HG03064 (cell line): ENCODE results near the gene DCTN2.

Experiments used
- ATAC-seq: cut with Tn5 transposase; IDR thresholded peaks from one replicate; pipeline ENCODE4 v1.9.1; 2021; ENCODE audit warnings: low read depth; ENCODE audit not compliant: unreplicated experiment

The DCTN2 gene

DNA sequence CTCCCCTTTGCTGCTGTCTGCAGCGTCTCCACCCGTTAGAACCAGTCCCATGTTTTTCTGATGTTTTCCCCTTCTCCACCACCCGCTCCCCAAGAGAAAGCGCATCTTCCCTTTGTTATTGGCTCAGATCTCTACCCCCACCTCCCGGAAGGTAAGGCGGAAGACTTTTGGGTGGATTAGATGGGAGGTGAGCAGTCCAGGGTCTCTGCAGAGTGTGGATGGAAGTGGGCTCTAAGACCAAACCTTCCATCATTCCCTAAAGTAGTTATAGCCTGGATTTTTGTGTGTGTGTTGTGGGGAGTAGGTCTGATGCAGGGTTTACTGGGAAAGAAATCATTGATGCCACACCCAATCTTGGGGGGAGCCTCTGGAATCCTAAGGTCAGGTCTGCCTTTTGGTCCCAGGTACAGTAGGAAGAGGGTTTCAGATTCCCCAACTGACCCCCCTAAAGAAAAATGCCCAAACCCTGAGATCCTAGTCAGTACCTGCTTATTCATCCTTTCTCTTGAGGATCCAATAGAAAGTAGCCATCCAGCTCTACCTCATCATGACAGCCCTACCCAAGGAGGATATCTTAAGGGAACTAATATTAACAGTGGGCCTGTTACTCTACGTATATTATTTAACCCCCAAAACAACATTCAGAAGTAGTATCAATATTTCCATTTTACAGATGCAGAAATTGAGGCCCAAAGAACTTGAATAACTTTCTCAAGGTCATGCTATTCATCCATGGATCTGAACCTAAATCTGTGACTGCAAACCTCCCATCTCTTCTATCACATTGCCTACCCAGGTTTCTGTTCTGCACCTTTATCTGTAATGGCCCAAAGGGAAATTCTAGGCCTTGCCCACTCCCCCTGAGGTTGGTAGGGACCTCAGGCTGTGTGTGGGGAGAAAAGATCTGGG lies 3.9 kb upstream of the DCTN2 start:
- no peak for ATAC-seq

DNA sequence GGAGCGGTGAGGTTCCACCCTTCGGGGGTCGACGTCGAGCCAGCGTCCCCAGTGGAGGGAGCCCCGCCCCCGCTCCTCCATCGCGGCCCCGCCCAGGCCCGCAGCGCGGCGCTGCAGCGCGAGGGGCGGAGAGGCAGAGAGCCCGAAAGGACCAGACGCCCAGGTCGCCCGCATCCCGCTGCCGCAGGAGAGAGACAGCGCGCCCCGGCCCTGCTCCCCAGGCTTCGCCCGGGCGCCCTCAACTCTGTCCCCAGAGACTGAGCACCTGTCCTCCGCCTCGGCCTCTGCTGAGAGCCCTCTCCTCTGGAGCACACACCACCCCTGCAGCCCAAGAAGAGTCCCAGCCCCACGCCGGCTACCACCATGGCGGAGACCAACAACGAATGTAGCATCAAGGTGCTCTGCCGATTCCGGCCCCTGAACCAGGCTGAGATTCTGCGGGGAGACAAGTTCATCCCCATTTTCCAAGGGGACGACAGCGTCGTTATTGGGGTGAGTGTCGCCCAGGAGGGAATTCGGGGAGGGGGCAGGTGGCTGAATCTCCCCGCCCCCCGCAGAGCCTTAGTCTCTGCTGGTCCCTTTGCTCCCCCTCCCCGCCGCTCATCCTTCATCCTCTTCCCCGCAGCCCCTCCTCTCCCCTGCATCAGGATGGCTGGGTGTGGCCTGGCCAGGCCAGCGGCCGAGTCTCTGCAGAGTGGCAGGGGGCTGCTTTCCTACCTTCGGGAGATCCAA lies 3.1 kb upstream of the DCTN2 start, which contains the start of gene KIF5A:
TSS of gene KIF5A (plus strand) at position 136 of the 732 bp plus-strand sequence. CDS start at position 364, 228 bp downstream.
- ATAC-seq = no peak

DNA sequence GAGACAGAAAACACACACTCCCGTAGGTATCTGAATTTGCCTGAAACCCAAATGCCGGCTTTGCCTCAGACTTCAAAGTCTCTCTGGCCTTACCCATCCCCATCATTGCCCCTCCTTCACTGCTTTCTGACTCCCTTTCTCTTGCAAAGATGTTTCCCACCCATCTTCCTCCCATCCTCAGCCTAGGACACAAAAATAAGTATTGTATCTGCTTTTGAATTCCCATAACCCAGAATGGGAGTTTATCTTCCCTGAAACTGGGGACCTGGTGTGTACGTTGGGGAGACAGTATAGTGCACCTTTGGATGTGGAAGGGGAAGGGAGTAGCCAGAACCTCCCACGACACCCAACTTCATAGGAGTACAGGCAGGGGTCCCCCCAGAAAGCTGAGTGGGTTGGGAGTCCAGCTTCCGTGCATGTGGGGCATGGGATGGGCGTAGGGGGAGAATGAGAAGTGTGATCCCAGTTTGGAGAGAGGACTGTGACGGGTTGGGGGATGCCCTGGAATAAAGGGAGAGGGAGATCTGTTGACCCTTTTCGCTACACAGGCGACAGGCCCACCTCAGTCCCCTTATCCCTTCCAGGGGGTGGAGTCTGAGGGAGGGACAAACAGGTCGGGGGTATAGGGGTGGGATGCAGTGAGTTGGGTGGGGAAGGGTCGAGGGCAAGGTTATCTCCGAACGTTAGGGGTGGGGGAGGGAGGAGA lies 2.4 kb upstream of the DCTN2 start:
- no peak for ATAC-seq

DNA sequence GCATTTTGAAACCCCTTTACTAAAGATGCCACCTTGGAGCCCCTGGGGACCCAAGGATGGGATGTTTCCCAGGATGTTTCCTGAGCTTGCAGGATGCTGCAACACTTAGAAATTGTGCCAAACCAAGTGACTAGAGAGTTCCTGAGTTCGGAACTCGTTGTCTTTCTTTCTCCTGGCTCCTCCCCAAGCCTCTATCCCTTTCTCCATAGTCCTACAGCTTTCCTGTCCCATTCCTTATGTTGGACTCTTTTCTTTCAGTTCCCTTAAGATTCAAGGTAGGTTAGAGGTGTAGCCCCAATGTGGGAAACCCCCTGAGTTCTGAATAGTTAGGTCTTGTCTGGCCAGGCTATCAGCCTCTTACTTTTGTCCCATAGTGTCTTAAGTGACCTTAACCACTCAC lies 1.5 kb upstream of the DCTN2 start:
- no peak for ATAC-seq

DNA sequence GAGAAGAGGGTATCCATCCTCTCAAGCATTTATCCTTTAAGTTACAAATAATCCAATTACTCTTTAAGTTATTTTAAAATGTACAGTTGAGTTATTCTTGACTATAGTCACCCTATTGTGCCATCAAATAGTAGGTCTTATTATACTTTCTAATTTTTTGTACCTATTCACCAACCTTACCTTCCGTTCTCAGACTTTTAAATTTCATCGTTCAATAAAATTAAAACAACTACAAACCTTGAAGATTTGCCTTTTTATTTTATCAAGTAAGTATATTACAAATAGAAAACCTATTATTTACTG lies 972 bp upstream of the DCTN2 start:
- no peak for ATAC-seq

DNA sequence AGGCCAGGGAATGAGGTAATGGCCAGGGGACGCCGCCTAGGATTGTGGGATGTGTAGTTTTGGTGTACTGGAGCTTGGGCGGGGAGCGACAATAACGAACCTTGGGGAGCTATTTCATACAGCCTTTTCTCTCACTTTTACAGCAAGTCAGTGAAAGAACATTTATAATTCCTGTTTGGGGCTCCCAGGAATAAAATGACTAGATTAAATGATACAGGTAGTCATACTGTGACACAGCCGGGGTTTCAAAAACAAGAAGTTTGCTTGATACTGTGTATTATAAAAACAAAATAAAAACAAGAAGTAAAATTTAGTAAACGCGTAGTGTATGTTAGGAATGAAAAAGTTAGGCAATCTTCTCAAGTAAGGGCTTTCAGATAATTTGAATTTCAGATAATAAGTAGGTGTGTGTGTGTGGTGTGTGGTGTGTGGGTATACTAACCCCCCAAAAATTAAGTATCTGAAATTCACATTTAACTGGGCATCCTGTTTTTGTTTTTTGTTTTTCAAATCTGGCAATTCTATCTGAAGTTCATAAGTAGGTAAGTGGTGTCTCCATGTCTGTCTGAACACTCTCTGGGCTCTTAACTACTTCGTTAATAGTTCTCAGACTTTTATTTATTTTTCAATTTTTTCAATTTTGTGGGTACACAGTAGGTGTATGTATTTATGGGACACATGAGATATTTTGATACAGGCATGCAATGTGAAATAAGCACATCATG lies 458 bp upstream of the DCTN2 start:
- no peak for ATAC-seq

DNA sequence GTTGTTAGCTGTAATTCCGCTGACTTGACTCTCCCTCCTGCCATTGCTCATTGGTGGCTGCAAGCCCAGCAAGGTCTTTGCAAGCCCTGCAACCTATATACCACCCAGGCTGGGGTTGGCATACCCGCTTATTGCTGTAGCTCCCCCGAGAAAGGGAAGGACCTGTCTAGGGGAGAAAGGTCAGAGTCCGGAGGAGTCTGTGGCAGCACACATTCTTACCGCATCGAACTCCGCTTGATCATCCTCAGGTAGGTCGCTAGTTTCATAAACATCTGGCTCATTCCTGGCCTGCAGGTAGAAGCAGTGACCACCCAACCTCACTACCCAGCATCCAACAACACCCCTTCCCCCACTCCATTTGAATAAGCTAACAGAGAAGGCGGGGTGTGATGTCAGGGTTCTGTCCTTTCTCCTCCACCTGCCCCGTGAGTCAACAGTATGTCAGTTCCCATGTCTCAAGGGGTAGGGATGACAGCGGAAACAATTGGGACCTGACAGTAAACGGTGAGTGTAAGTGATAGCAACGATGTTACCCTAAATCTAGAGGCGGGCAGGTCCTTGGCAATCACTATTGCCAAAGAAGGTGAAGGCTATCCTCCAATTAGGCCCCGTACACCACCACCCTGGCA lies 1.1 kb downstream of the DCTN2 start:
- no peak for ATAC-seq

DNA sequence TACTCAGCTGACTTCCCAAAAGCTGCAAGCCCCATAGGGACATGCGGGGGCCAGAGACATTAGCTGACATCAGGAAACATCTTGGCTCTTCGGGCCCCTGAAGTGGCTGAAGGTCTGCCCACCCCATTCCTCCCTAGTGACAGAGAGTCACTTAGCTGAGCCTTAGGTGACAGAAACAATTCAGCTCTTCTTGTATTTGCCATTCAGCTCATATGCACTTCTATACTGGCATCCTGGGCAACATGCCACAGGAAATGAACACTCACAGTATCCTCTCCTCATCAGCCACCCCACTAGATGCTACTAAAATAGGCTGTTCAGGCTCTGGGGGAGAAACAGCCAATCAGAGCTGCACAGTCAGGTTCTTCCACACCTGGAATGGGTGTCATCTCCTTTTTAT lies 3.4 kb downstream of the DCTN2 start:
- ATAC-seq = no peak

DNA sequence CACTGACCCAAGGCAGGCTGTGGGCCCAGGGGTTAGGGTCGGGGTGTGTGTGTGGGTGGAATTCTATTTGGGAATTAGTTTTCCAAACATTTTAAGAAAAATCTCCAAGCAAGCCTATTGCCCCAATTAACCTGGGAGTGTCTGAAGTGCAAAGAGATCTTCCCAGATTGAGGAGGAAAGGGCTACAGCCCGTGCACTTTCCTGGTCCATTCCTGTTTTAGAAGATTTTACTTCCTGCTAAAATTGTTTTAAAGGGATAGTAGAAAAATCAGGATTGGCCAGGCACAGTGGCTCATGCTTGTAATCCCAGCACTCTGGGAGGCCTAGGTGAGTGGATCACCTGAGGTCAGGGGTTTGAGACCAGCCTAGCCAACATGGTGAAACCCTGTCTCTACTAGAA lies 5.3 kb downstream of the DCTN2 start:
- no peak for ATAC-seq

DNA sequence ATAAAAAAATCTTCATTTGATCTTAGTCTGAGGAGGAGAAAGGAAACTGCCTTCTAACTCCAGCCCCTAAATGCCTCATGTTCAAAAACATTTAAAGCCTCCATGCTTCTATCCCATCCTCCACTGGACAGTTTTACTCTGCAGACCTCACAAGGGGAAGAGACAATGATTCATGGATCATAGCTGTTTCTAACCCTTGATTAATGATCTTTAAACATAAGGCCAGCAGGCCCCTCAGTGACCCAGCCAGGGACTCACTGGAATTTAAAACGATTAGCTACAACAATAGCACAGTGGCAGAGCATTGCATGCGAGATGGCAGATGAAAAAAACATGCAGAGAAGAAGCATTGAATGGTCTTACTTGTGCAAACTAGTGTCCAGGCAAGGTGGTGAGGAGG lies 6.0 kb downstream of the DCTN2 start:
- no peak for ATAC-seq

DNA sequence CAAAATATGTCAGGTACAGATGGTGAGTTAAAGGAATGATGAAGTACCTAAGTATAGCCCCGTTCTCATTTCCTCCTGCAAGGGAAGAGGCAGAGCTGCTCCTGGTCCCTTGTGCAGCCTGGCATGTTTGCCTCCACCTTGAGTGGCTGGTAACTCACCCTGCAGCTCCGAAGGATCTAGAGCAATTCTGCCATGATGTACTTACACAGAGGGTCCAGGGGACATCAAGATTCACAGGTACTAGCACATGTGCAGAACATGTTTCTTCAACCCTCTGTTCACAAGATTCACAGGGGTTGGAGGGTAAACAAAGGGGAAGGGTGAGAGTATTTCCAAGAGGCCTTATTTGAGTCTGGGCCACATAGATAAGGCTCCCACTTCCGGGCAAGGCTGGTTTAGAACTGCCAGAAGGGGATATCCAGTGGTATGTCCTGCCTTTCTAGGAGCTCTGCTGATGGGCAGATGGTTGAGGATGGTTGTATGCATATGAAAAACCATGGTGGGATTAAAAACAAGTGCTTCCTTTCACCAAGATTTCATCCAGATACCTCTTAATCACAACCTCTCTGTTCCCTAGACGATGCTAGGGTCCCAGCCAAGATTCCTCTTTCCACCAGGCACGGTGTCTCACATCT lies 7.7 kb downstream of the DCTN2 start:
- no peak for ATAC-seq

DNA sequence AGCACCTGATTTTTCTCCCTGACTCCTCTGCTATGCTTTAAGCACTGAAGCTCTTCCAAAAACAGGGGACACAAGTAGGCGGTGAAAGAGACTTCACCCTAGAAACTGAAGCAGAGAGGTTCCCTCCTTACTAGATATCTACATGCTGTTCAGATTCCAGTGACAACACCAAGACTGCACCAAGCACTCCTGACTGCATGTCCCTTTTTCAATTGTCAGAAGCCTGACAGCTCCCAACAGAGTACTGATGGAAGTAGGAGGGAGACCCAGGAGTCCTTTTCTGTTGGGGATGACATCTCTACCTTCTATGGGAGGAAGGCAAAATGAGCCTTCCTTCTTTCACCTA lies 10.4 kb downstream of the DCTN2 start:
- no peak for ATAC-seq

DNA sequence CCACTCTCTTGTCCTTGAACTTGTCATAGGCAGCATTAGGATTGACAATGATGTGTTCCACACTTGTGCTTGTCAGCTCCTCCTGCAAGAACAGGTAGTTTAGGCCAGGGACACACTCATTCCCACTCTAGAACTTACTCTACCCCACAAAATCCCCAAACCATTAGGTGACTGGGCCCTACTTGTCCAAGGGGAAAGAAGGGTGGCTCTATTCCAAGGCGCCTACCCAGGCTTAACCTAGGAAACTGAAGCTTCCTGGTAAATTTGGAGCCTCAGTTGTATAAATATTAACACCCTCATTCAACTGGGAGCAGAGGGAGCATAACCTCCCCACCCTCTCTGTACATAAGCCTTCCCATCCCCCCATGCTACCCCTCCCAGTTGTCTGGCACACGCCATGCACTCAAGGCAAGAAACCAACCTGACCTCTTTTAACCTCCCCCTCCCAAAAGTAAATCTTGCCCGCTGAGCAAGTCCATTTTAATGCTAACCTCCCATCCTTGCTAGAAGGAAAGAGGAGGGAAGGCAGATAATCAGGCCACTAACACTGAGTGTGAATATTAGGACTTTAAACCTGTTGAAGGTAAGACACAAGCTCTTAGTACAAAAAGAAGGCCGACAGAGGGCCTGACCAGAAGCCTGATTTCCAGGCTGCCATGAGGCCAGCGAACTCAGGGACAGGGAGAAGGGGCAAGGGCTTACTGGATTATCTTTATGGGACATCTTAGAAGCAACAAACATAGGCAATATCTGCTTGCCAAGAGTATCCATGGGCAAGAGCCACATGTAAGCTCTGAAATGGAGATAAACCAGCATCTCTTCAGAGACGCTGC lies 11.0 kb downstream of the DCTN2 start:
- no peak for ATAC-seq

DNA sequence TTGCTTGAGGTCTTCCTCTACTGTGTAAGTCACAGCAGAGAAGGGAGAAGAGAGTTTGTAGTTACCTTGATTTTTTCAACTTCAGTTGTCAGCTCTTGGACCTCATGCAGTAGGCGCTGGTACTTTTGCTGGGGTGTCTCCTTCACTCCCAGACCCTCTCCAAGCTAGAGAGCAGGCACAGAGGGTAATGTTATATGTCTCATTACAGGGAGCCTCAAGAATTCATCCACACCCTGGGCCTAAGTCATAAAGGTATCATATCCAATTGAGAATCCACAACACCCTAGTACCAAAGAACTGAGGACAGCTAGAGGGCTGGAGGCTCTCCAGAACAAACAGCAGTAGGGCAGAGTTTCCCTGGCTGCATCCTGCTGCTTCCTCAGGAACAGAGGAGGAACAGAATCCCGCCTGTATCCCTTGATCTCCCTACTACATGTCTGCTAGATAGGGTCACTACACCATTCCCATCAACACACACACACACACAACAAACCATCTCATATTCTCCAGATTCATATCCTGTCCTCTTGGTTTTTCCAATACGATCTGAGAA lies 11.9 kb downstream of the DCTN2 start:
- ATAC-seq = no peak

DNA sequence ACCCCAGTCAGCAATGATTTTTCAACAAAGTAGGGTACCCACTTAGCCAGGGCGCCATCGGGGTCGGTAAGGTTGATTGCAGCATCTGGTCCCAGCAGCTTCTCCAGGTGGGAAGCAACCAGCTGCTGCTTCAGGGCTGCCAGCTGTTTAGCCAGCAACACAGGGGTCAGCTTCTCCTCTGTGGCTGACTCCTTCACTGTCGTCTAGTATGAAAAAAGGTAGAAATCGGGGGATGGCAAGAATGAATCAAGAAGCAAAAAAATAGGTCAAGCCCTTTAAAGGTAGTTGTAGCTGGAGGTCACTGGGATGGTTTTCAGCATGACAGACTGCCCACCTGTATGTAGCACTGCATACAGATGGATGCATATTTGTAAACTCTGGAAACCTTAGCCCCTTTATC lies 12.7 kb downstream of the DCTN2 start:
- no peak for ATAC-seq

DNA sequence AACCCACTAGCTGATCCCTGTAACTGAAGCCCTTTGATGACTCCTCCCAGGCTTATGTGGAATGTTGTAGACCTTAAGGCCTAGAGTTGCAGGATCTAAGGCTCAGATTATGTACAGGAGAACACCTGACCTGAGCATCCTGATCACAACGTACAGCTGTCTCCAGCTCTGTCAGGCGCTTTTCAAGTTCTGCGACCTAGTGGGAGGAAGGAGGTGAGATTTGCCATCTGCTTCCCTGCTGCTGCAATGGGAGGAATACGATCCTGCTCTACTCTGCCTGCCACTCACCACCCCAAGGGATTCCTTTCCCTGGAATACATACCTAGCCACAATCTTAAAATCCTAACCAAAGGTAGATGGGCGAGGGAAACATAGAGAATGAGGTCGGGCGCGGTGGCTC lies 13.9 kb downstream of the DCTN2 start:
- no peak for ATAC-seq

DNA sequence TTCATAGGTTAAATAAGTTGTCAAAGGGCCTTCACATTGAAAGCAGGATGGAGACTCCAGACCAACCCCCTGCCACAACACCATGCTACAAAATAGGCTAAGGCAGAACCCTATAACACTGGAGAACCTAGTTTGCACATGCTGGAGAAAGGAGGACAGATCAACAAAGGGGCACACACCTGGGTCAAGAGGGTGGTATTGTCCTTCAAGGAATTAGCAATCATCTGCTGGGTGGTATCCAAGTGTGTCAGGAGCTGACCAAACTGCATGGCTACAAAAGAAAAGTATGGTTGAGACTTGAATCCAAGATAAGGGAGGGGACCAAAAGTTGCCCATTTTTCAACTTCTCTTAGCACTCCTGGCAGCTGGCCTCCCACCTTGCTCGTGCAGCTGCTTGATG lies 15.2 kb downstream of the DCTN2 start:
- ATAC-seq = no peak

DNA sequence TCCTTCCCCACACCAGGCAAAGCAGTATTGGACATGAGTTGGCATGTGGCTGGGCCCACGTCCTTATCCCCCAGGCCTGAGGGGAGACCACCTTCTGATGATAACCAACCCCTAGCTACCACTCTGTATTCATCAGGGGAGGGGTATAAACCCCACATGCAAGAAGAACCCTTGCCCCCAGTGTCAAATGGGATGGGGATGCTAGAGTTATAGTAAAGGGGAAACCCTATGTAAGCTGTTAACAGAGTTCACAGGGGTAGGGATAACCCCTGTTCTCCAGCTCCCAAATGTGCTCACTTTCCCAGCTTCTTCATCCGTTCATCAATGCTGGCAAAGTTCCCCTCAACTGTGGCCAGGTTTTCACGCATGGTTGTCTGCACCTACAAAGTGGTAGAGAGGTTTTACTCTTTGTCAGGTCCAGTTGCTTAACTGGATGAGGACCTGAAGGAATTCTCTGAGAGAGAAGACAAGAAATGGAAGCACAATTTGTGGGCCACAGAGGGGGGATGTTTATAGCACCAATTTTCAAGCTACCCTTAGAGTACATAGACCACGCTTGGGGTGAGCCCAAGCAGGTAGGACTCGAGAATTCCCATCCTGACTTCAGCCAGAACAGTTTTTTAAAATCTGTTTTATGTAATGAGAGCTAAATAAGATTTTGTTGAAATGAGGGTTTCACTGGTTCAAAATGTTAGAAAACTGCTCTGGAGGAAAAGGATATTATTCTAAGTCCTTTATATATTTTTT lies 16.4 kb downstream of the DCTN2 start:
- ATAC-seq = no peak
